ENCODE measurements around the gene SMPX.

- no peak for TF ChIP-seq EZH2 (IDR thresholded peaks at IDR 0.05)
- no peak for TF ChIP-seq POLR2AphosphoS5 (IDR thresholded peaks at IDR 0.05; ENCODE audit: borderline replicate concordance, low read depth, low read length)
These were observed 13.9 kb downstream of the SMPX start for GRCh38 chrX:21744060-21744459.
